NCI-H1105 (cell line): ENCODE results near the gene CREG1.
A peak's percentile ranks its signal among the peaks of the same experiment; 100 is the strongest.
"Not testable (repeated sequence)": the region's sequence is repeated elsewhere in the genome, so short reads cannot be mapped to it uniquely, and the experiment has no call there.

Experiments used
- DNase-seq: peaks from one replicate; lab custom pipeline; 2025; lab: John Stamatoyannopoulos, UW

The CREG1 gene

GRCh38 chr1:167563579-167564246 is 10.2 kb upstream of the CREG1 start:
- peak; percentile 5 for DNase-seq

- DNase-seq, result no peak
Observed at GRCh38 chr1:167562702-167563101, 9.1 kb upstream of the CREG1 start.

GRCh38 chr1:167561753-167562152 is 8.2 kb upstream of the CREG1 start:
- no peak for DNase-seq

GRCh38 chr1:167555971-167556714 is 2.6 kb upstream of the CREG1 start:
- peak; percentile 74 for DNase-seq

GRCh38 chr1:167555072-167555471 is 1.5 kb upstream of the CREG1 start:
- not testable (repeated sequence) for DNase-seq

- no peak for DNase-seq
Observed at GRCh38 chr1:167554028-167554779, 642 bp upstream of the CREG1 start.

- no peak for DNase-seq
Observed at GRCh38 chr1:167551362-167551761, 2.2 kb downstream of the CREG1 start.

- DNase-seq, result no peak
Observed at GRCh38 chr1:167548059-167548932, 5.3 kb downstream of the CREG1 start.

- DNase-seq, result no peak
Observed at GRCh38 chr1:167546935-167547334, 6.6 kb downstream of the CREG1 start.

GRCh38 chr1:167545349-167545748 is 8.2 kb downstream of the CREG1 start:
- DNase-seq, result no peak

- DNase-seq, result no peak
Observed at GRCh38 chr1:167544447-167545093, 9.0 kb downstream of the CREG1 start.

GRCh38 chr1:167543199-167543990 is 10.2 kb downstream of the CREG1 start:
- no peak for DNase-seq

GRCh38 chr1:167542109-167543032 is 11.2 kb downstream of the CREG1 start:
- peak; percentile 53 for DNase-seq

GRCh38 chr1:167541610-167542009 is 12.0 kb downstream of the CREG1 start:
- DNase-seq, result no peak

GRCh38 chr1:167541003-167541402 is 12.6 kb downstream of the CREG1 start:
- no peak for DNase-seq

- no peak for DNase-seq
Observed at GRCh38 chr1:167538657-167539056, 14.9 kb downstream of the CREG1 start.

GRCh38 chr1:167533851-167534300 is 19.7 kb downstream of the CREG1 start:
- DNase-seq, result peak; percentile 40

- no peak for DNase-seq
Observed at GRCh38 chr1:167532964-167533824, 20.4 kb downstream of the CREG1 start.
